B cell (primary cell): ENCODE results near the gene ARHGAP25. TPM values are rescaled to one million over a fixed set of nuclear protein-coding genes. Genes with fewer than 3 reads are reported as not detected.

Experiments used
- ATAC-seq: fragments of 200-7000 bp; cut with Tn5 transposase; one replicate; pipeline ENCODE4 v1.10.0; 2021; ENCODE audit warnings: low read depth, mild to moderate bottlenecking, moderate number of reproducible peaks, moderate library complexity
- CTCF ChIA-PET: fragments of 350-600 bp; sonication (Branson Sonifier 250); formaldehyde crosslinking; loops from one replicate; lab custom pipeline; 2021; ENCODE audit warnings: antibody characterized with exemption, inconsistent platforms; lab: Charles Lee
- POLR2A ChIA-PET: fragments of 350-600 bp; sonication (Branson Sonifier 250); formaldehyde crosslinking; loops from one replicate; lab custom pipeline; 2021; ENCODE audit warnings: antibody characterized with exemption; lab: Charles Lee
- DNase-seq: peaks from one replicate; pipeline ENCODE4 v3.0.0; 2013
- H2AFZ ChIP-seq: 2 replicates; pipeline ENCODE4 v1.6.1; 2012; ENCODE audit warnings: mild to moderate bottlenecking, low read depth, low read length; ENCODE audit not compliant: insufficient read depth, poor library complexity, severe bottlenecking
- H3K27ac ChIP-seq, 2 donors: 1 replicate in 1 of 2; 2 replicates in 1 of 2; pipeline ENCODE4 v1.5.1; 2012 to 2013; ENCODE audit warnings: low read length in 2 of 2, mild to moderate bottlenecking in 2 of 2, moderate library complexity in 1 of 2
- H3K27me3 ChIP-seq, 4 experiments: fragments of 200-600 bp in 1 of 4; sonication (generic) in 1 of 4; replicated peaks in 1 of 4; 1 replicate in 2 of 4; 2 replicates in 2 of 4; pipeline versions ENCODE4 v1.6.1 to v1.7.0; 2013 to 2016; ENCODE audit warnings: low read length in 3 of 4, mild to moderate bottlenecking in 2 of 4, mixed read lengths in 1 of 4, moderate library complexity in 1 of 4; ENCODE audit not compliant: insufficient read depth in 4 of 4, control insufficient read depth in 3 of 4; ENCODE audit errors: control extremely low read depth in 1 of 4
- H3K36me3 ChIP-seq, 2 experiments: replicated peaks in 1 of 2; 1 replicate in 1 of 2; 2 replicates in 1 of 2; pipeline versions ENCODE4 v1.6.1 to v1.7.1; 2013; ENCODE audit warnings: low read length in 1 of 2; ENCODE audit not compliant: insufficient read depth in 2 of 2, control insufficient read depth in 1 of 2; ENCODE audit errors: control extremely low read depth in 1 of 2, extremely low read depth in 1 of 2
- H3K4me1 ChIP-seq, 2 donors: fragments of 200-600 bp in 1 of 2; sonication (generic) in 1 of 2; 1 replicate in 1 of 2; 2 replicates in 1 of 2; pipeline versions ENCODE4 v1.5.1 to v1.6.1; 2013 to 2017; ENCODE audit warnings: low read length in 2 of 2; ENCODE audit not compliant: control insufficient read depth in 2 of 2, insufficient read depth in 2 of 2
- H3K4me2 ChIP-seq: replicated peaks from 2 replicates; pipeline ENCODE3; 2012; ENCODE audit warnings: mild to moderate bottlenecking, low read depth, low read length; ENCODE audit not compliant: poor library complexity, severe bottlenecking
- H3K4me3 ChIP-seq, 5 experiments: fragments of 200-600 bp in 1 of 5; sonication (generic) in 1 of 5; 1 replicate in 3 of 5; 2 replicates in 2 of 5; pipeline versions ENCODE4 v1.5.1 to v1.7.0; 2011 to 2016; ENCODE audit warnings: low read length in 4 of 5, mild to moderate bottlenecking in 4 of 5, low read depth in 2 of 5, control low read depth in 1 of 5, moderate library complexity in 1 of 5; ENCODE audit not compliant: insufficient read depth in 1 of 5; ENCODE audit errors: control extremely low read depth in 1 of 5, extremely low read depth in 1 of 5
- H3K79me2 ChIP-seq: fragments of 200-600 bp; sonication (generic); one replicate; pipeline ENCODE4 v1.6.0; 2016; ENCODE audit warnings: low read length; ENCODE audit not compliant: control insufficient read depth, insufficient read depth
- H3K9ac ChIP-seq: fragments of 200-600 bp; sonication (generic); 2 replicates; pipeline ENCODE4 v1.6.1; 2017; ENCODE audit warnings: mild to moderate bottlenecking, low read length, moderate library complexity
- H3K9me3 ChIP-seq, 3 donors: one replicate each; pipeline versions ENCODE4 v1.6.1 to v1.7.1; 2013; ENCODE audit warnings: low read length in 2 of 3; ENCODE audit not compliant: control insufficient read depth in 2 of 3, insufficient read depth in 1 of 3; ENCODE audit errors: control extremely low read depth in 1 of 3
- H4K20me1 ChIP-seq: 2 replicates; pipeline ENCODE4 v1.6.0; 2012; ENCODE audit warnings: mild to moderate bottlenecking, low read length; ENCODE audit not compliant: insufficient read depth, control insufficient read depth, poor library complexity, severe bottlenecking
- H3K27ac Mint-ChIP-seq: one replicate; pipeline ENCODE4 v1.8.0; 2021; ENCODE audit warnings: mixed read lengths
- H3K27me3 Mint-ChIP-seq: one replicate; pipeline ENCODE4 v1.8.0; 2021; ENCODE audit warnings: mixed read lengths
- H3K4me1 Mint-ChIP-seq: one replicate; pipeline ENCODE4 v1.8.0; 2021; ENCODE audit warnings: mixed read lengths
- H3K4me3 Mint-ChIP-seq: one replicate; pipeline ENCODE4 v1.8.0; 2021; ENCODE audit warnings: mixed read lengths
- H3K9me3 Mint-ChIP-seq: one replicate; pipeline ENCODE4 v1.8.0; 2022; ENCODE audit warnings: mixed read lengths; ENCODE audit not compliant: insufficient read depth
- EZH2 ChIP-seq: IDR thresholded peaks from 2 replicates; pipeline ENCODE4 v1.6.1; 2012; ENCODE audit warnings: borderline replicate concordance, low read depth, mild to moderate bottlenecking, moderate library complexity, low read length; ENCODE audit not compliant: insufficient read depth, poor library complexity, severe bottlenecking
- WGBS: methylation state at CpG from one replicate; pipeline ENCODE4 v1.1.5; 2013; ENCODE audit warnings: missing lambda C conversion rate; ENCODE audit not compliant: insufficient coverage; 5-methylcytosine and 5-hydroxymethylcytosine counted together
- intact Hi-C: fragments of 100-400 bp; cut with micrococcal nuclease; formaldehyde crosslinking; loops from one replicate; pipeline ENCODE4 v1.10.0; 2022
- polyA plus RNA-seq: library from polyadenylated mRNA; depleted of rRNA; stranded (reverse); fragments of >200 nt; gene quantifications from 2 replicates; pipeline ENCODE4 v1.2.3, GENCODE V29; 2012
- total RNA-seq, 2 donors: library from RNA; stranded (reverse); fragments of 120-200 nt in 1 of 2; gene quantifications; 1 replicate in 1 of 2; 2 replicates in 1 of 2; pipeline versions ENCODE4 v1.2.3 to v1.2.4, GENCODE V29; 2013 to 2022
- TF ChIP-seq, protein P1 (sequence below): fragments of 200-600 bp; IDR thresholded peaks from one replicate; pipeline ENCODE4 v1.8.0; 2022; ENCODE audit warnings: antibody characterized with exemption, mild to moderate bottlenecking

Gene ARHGAP25
- total and polyA plus RNA-seq, 2 donors (not counting 1 experiment from before 2014, with no cell fraction given): 97.9 to 207 TPM

DNA sequence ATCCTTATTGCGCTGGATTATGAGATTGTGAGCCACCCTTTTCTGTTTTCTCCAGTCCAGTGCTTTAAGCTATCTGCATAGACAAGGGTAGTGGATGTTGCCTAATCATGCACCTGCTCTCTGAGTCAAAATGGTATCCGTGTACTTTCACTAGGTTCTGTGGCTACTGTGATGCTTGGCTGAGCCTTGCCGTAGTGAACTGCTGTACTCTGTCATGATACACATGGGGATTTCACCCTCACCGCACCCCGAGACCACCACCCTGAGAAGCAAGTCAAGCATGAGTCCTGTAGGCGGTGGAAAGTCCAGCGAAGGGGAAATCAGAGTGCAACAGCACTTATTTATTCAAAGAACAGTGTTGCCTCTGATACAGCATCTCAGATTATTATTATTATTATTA is 55.0 kb downstream of the ARHGAP25 start:
- H3K27ac Mint-ChIP-seq: peak overlapping the region; percentile 99
- H3K9me3 Mint-ChIP-seq: no peaks in the 10 kb centered on the region
- peak overlapping the region; percentile 67 for H3K4me2 ChIP-seq
- DNase-seq (peak; percentile 96), ATAC-seq (peak; percentile 89)
- WGBS: 9% methylated on average over 5 of the region's 7 CpGs
- no peaks in the 10 kb centered on the region for H3K27me3 Mint-ChIP-seq
- TF ChIP-seq, protein P1, sequence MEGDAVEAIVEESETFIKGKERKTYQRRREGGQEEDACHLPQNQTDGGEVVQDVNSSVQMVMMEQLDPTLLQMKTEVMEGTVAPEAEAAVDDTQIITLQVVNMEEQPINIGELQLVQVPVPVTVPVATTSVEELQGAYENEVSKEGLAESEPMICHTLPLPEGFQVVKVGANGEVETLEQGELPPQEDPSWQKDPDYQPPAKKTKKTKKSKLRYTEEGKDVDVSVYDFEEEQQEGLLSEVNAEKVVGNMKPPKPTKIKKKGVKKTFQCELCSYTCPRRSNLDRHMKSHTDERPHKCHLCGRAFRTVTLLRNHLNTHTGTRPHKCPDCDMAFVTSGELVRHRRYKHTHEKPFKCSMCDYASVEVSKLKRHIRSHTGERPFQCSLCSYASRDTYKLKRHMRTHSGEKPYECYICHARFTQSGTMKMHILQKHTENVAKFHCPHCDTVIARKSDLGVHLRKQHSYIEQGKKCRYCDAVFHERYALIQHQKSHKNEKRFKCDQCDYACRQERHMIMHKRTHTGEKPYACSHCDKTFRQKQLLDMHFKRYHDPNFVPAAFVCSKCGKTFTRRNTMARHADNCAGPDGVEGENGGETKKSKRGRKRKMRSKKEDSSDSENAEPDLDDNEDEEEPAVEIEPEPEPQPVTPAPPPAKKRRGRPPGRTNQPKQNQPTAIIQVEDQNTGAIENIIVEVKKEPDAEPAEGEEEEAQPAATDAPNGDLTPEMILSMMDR: no peak
- no peak for TF ChIP-seq EZH2
- peaks cover 28 to 95% of the 10 kb centered on the region in 2 experiments for H3K36me3 ChIP-seq
- H2AFZ ChIP-seq: no peak overlapping the region
- H3K4me3 Mint-ChIP-seq: peak overlapping the region; percentile 80
- H3K4me1 Mint-ChIP-seq: peaks cover 55% of the 10 kb centered on the region
- POLR2A ChIA-PET: interaction anchor here (0.7 to 6.6 kb wide), 8 partner anchors 9 to 647 kb away, joined by 3 to 58 read pairs (median 8); partner anchors contain the start of gene NFU1
- H3K9ac ChIP-seq: peak overlapping the region; percentile 15
- peak overlapping the region in 1 of 5 experiments; percentile 27 for H3K4me3 ChIP-seq
- peak overlapping the region; percentile 91 to 96 for H3K27ac ChIP-seq
- intact Hi-C loops: loop anchor here (1.0 to 10.0 kb wide), 8 partner anchors 15 to 535 kb away; partner anchors contain the start of genes ARHGAP25, PLEK and PPP3R1
- no peaks in the 10 kb centered on the region for H3K27me3 ChIP-seq
- peaks cover 92% of the 10 kb centered on the region for H3K79me2 ChIP-seq
- H3K4me1 ChIP-seq: peaks cover 94 to 96% of the 10 kb centered on the region in 2 donors
- no peaks in the 10 kb centered on the region for H3K9me3 ChIP-seq
- CTCF ChIA-PET: interaction anchor here (0.5 to 7.7 kb wide), 15 partner anchors 10 to 305 kb away, joined by 3 to 101 read pairs (median 6); no protein-coding TSS in a partner anchor
- no peaks in the 10 kb centered on the region for H4K20me1 ChIP-seq

DNA sequence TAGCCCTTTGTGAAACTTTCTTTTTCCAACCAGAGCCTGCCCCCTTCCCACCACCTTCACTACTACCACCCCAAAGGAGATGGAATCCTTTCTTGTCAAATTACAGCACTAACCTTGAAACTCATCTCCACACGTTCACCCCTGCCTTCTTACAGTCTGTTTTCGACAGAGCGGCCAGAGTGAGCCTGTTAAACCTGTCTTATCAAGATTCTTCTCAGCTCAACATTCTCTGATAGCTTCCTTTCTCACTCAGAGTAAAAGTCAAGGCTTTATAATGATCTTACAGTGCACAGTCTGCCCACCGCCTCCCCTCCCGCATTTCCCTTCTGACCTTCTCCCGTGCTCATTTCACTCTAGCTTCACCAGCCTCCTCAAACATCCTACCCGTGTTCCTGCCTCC is 56.0 kb downstream of the ARHGAP25 start:
- POLR2A ChIA-PET: interaction anchor here (0.9 to 6.6 kb wide), 7 partner anchors 9 to 80 kb away, joined by 3 to 58 read pairs (median 7); no protein-coding TSS in a partner anchor
- H3K4me3 ChIP-seq: peak overlapping the region in 1 of 5 experiments; percentile 27
- no peaks in the 10 kb centered on the region for H3K9me3 ChIP-seq
- peak overlapping the region; percentile 91 to 96 for H3K27ac ChIP-seq
- Mint-ChIP-seq H3K4me3 (peak overlapping the region; percentile 52), H3K4me1 (peaks cover 65% of the 10 kb centered on the region), H3K9me3 (no peaks in the 10 kb centered on the region), H3K27ac (peak overlapping the region; percentile 99), H3K27me3 (no peaks in the 10 kb centered on the region)
- H3K36me3 ChIP-seq: peaks cover 19 to 91% of the 10 kb centered on the region in 2 experiments
- no peaks in the 10 kb centered on the region for H3K27me3 ChIP-seq
- peak; percentile 32 for DNase-seq
- peaks cover 92% of the 10 kb centered on the region for H3K79me2 ChIP-seq
- ATAC-seq: no peak
- peaks cover 91 to 96% of the 10 kb centered on the region in 2 donors for H3K4me1 ChIP-seq
- TF ChIP-seq, protein P1: no peak
- no peak for TF ChIP-seq EZH2
- H3K9ac ChIP-seq: peak overlapping the region; percentile 2
- WGBS: 77% methylated on average over 6 of the region's 7 CpGs
- H2AFZ ChIP-seq: no peak overlapping the region
- H3K4me2 ChIP-seq: peak overlapping the region; percentile 67
- CTCF ChIA-PET: interaction anchor here (1.0 to 7.7 kb wide), 12 partner anchors 15 to 117 kb away, joined by 3 to 101 read pairs (median 6); no protein-coding TSS in a partner anchor
- intact Hi-C loops: loop anchor here (5.0 kb wide), 1 partner anchor 38 kb away; no protein-coding TSS in a partner anchor
- H4K20me1 ChIP-seq: no peaks in the 10 kb centered on the region
